ENCODE measurements around the gene MEGF9. TPM values are rescaled to one million over a fixed set of nuclear protein-coding genes. Genes with fewer than 3 reads are reported as not detected.
"Not testable (repeated sequence)": the region's sequence is repeated elsewhere in the genome, so short reads cannot be mapped to it uniquely, and the experiment has no call there.

Gene MEGF9
- total RNA-seq, 1 donor from 2014 or later = 20.6 TPM

DNA sequence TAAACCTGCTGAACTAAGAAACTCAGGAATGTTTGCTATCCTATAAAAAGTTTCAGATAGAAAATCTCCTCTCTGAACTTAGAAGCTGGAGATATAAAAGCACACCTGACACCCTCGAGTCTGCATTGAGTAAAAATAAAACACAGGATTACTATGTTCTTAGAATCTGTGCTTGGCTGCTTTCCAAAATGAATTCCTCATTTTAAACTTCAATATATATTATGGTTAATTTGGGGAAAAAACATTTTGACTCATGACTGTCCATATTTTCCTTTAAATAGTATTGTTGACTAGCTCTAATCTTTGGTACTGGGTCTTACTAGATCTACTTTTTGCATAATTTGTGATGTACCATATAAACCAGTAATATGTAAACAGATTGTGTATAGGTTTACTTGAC is 42.3 kb upstream of the MEGF9 start:
- Mint-ChIP-seq H3K4me1 (ENCODE audit: low read depth) (peaks cover 28% of the 10 kb centered on the region), H3K36me3 (ENCODE audit: low read depth) (peaks cover 5% of the 10 kb centered on the region), H3K27me3 (ENCODE audit: low read depth) (no peaks in the 10 kb centered on the region), H3K27ac (ENCODE audit: unreplicated experiment) (peak overlapping the region; percentile 66), H3K4me3 (ENCODE audit: unreplicated experiment) (no peak overlapping the region), H3K9me3 (ENCODE audit: low read depth) (no peaks in the 10 kb centered on the region)
- DNase-seq (ENCODE audit: low spot score) = no peak
- no peak for TF ChIP-seq CTCF (IDR thresholded peaks at IDR 0.05)

DNA sequence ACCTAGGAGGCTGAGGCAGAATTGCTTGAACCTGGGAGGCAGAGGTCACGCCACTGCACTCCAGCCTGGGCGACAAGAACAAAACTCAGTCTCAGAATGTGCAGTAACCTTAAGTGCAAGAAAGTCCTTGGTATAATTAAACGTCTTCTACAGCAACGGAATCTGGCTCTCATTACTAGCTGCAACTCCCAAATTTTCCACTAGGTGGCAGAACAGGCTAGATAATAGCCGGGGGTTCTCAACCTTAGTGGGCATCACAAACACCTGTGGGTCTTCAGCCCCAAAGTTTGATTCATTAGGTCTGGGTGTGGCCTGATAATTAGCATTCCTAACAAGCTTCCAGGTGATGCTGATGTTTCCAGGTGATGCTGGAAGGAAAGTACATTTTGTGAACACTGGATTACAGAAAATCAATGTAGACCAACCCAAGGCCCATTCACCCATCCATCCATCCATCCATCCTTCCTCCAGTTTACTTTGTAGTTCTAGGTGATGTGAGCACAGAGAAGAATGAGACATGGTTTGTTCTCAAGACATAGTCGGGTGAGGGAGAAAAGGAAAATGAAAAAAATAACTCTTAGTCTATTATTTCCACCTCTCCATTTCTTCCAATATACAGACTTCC is 41.7 kb upstream of the MEGF9 start:
- TF ChIP-seq CTCF (IDR thresholded peaks at IDR 0.05) = peak; percentile 96
- Mint-ChIP-seq H3K9me3 (ENCODE audit: low read depth) (no peaks in the 10 kb centered on the region), H3K27me3 (ENCODE audit: low read depth) (no peaks in the 10 kb centered on the region), H3K4me1 (ENCODE audit: low read depth) (peaks cover 23% of the 10 kb centered on the region), H3K36me3 (ENCODE audit: low read depth) (peaks cover under 1% of the 10 kb centered on the region), H3K4me3 (ENCODE audit: unreplicated experiment) (no peak overlapping the region), H3K27ac (ENCODE audit: unreplicated experiment) (peak overlapping the region; percentile 66)
- DNase-seq (ENCODE audit: low spot score) = no peak

- Mint-ChIP-seq H3K36me3 (ENCODE audit: low read depth) (no peaks in the 10 kb centered on the region), H3K27me3 (ENCODE audit: low read depth) (no peaks in the 10 kb centered on the region), H3K4me1 (ENCODE audit: low read depth) (peaks cover 20% of the 10 kb centered on the region), H3K27ac (ENCODE audit: unreplicated experiment) (no peak overlapping the region), H3K4me3 (ENCODE audit: unreplicated experiment) (no peak overlapping the region), H3K9me3 (ENCODE audit: low read depth) (no peaks in the 10 kb centered on the region)
- no peak for TF ChIP-seq CTCF (IDR thresholded peaks at IDR 0.05)
- no peak for DNase-seq (ENCODE audit: low spot score)
Observed at GRCh38 chr9:120755044-120755443, 40.8 kb upstream of the MEGF9 start.

GRCh38 chr9:120750421-120750820 is 36.2 kb upstream of the MEGF9 start:
- no peaks in the 10 kb centered on the region for H3K9me3 Mint-ChIP-seq (ENCODE audit: low read depth)
- no peak for DNase-seq (ENCODE audit: low spot score)
- no peaks in the 10 kb centered on the region for H3K27me3 Mint-ChIP-seq (ENCODE audit: low read depth)
- no peak overlapping the region for H3K27ac Mint-ChIP-seq (ENCODE audit: unreplicated experiment)
- H3K4me1 Mint-ChIP-seq (ENCODE audit: low read depth) = no peaks in the 10 kb centered on the region
- H3K36me3 Mint-ChIP-seq (ENCODE audit: low read depth) = no peaks in the 10 kb centered on the region
- TF ChIP-seq CTCF (IDR thresholded peaks at IDR 0.05) = no peak
- H3K4me3 Mint-ChIP-seq (ENCODE audit: unreplicated experiment) = no peak overlapping the region

GRCh38 chr9:120746366-120746765 is 32.1 kb upstream of the MEGF9 start:
- H3K27ac Mint-ChIP-seq (ENCODE audit: unreplicated experiment); DNase-seq (ENCODE audit: low spot score); H3K9me3 Mint-ChIP-seq (ENCODE audit: low read depth); H3K4me3 Mint-ChIP-seq (ENCODE audit: unreplicated experiment); H3K4me1 Mint-ChIP-seq (ENCODE audit: low read depth); H3K36me3 Mint-ChIP-seq (ENCODE audit: low read depth); H3K27me3 Mint-ChIP-seq (ENCODE audit: low read depth): not testable (repeated sequence)

- Mint-ChIP-seq H3K36me3 (ENCODE audit: low read depth) (no peaks in the 10 kb centered on the region), H3K27ac (ENCODE audit: unreplicated experiment) (no peak overlapping the region), H3K4me3 (ENCODE audit: unreplicated experiment) (no peak overlapping the region), H3K27me3 (ENCODE audit: low read depth) (no peaks in the 10 kb centered on the region), H3K9me3 (ENCODE audit: low read depth) (no peaks in the 10 kb centered on the region), H3K4me1 (ENCODE audit: low read depth) (no peaks in the 10 kb centered on the region)
- TF ChIP-seq CTCF (IDR thresholded peaks at IDR 0.05) = no peak
- no peak for DNase-seq (ENCODE audit: low spot score)
Observed at GRCh38 chr9:120745278-120745677, 31.0 kb upstream of the MEGF9 start.

Measured in chondrocyte (in vitro differentiated cells).